ENCODE measurements around the gene PPP1R9A.
"Not testable (repeated sequence)": the region's sequence is repeated elsewhere in the genome, so short reads cannot be mapped to it uniquely, and the experiment has no call there.

Gene PPP1R9A

DNA sequence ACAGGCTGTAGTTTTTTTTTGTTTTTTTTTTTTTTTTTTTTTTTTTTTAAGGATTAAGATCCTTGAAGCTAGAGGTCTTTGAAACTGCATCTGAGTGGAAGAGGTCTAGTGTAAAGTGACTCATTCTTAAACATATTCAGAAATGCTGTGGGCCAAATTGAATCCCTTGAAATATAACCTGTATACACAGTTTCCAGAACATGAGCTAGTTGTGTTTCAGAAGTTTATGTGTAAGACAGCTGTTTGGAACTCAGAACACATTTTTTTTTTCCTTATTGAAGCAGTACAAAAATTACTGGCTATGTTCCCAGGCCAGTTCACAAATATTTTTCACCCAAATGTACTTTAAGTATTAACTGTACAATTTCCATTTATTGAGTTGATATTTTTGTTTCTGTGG is 67.9 kb downstream of the PPP1R9A start:
- no peak for DNase-seq (ENCODE audit: low spot score)

DNA sequence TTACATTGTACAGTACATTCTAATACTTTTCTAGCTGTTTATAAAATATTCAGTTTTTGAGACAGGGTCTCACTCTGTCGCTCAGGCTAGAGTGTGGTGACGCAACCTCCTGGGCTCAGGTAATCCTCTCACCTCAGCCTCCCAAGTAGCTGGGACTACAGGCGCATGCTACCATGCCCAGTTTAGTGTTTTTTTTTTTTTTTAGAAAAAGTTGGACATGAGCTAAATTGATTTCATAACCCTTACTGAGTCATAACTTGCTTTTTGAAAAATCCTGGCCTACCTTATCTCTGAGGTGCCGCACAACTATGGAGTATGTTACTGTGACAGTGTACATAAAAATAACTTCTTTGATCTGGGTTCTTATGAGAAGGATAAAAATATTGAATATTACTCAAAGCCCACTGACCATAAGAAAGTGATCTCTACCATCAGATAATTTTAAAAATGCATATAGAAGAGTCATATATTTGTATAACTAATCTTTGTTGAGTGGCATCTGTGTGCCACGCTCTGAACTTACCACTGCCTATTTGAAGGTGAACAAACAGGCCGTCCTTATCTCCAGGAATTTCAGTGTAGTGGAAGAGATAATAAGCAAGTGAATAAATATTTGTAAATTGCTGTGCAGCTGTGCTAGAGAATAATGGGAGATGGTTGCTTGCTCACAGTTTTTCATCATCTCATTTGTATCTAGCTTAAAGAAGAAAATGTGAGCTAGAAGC is 73.2 kb downstream of the PPP1R9A start:
- no peak for DNase-seq (ENCODE audit: low spot score)

- DNase-seq (ENCODE audit: low spot score) = no peak
These were observed 88.5 kb downstream of the PPP1R9A start for GRCh38 chr7:94995921-94996320.

DNA sequence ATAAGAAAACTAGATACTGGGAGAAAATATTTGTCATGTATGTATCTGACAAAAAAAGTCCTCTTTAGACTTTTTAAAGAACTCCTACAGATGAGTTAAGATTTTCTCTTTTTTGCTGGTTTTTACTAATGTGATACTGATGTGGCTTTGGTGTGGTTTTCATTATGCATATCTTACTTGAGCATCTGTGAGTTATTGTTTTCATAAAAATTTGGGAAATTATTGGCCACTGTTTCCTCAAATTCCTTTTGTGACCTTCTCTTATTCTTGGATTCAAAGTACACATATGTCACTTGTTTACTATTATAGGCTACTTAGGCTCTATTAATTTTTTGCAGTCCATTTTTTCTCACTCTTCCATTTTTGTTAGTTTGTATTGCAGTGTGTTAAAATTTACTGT is 89.0 kb downstream of the PPP1R9A start:
- no peak for DNase-seq (ENCODE audit: low spot score)

GRCh38 chr7:94997547-94997946 is 90.2 kb downstream of the PPP1R9A start:
- no peak for DNase-seq (ENCODE audit: low spot score)

- no peak for DNase-seq (ENCODE audit: low spot score)
These were observed 91.1 kb downstream of the PPP1R9A start for GRCh38 chr7:94998266-94999068.

DNA sequence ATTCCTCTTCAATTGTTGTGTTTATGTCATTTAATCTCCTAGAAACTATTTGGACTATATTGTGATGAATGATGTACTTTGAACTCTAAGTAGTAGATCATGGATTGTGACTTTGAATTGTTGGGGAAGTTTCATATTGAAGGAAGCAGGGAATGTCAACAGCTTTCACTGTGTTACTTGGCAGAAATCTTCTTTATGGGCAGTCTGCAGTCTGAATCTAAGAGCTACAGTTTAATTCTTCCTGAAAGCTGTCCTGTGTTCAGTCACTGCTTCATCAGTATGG is 91.6 kb downstream of the PPP1R9A start:
- no peak for DNase-seq (ENCODE audit: low spot score)

DNA sequence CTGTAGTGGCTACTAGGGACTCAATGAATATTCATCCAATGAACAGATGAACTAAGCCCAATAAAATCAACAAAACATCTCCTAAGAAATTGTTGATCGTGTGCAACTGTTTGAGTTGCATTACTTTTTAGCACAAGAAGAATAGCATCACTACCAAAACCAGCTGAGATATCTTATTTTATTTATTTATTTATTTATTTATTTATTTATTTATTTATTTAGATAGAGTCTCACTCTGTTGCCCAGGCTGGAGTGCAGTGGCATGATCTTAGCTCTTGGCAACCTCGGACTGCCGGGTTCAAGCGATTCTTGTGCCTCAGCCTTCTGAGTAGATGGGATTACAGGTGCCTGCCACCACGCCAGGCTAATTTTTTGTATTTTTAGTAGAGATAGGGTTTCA is 92.2 kb downstream of the PPP1R9A start:
- DNase-seq (ENCODE audit: low spot score) = not testable (repeated sequence)

DNA sequence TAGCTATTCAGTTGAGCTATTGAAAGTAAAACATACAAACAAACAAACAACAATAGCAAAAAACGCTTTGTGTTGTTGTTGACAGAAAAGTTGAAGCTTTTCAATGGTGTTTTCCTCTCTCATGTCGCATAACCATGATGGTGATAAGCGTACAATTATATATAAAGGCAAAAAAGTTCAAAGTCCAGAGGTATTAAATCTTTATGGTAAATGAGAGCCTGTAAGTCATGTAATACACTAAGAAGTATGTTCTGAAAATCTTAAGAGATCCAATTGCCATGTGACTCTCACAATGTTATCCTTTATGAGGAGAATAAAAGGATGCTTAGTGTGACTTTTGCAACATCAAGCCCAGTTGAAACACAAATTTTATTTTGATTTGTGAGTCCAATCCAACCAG is 93.9 kb downstream of the PPP1R9A start:
- no peak for DNase-seq (ENCODE audit: low spot score)

GRCh38 chr7:95001815-95002561 is 94.6 kb downstream of the PPP1R9A start:
- DNase-seq (ENCODE audit: low spot score) = no peak

- no peak for DNase-seq (ENCODE audit: low spot score)
These were observed 95.4 kb downstream of the PPP1R9A start for GRCh38 chr7:95002775-95003174.

GRCh38 chr7:95004618-95005247 is 97.3 kb downstream of the PPP1R9A start:
- no peak for DNase-seq (ENCODE audit: low spot score)

GRCh38 chr7:95006010-95006409 is 98.6 kb downstream of the PPP1R9A start:
- DNase-seq (ENCODE audit: low spot score) = no peak

DNA sequence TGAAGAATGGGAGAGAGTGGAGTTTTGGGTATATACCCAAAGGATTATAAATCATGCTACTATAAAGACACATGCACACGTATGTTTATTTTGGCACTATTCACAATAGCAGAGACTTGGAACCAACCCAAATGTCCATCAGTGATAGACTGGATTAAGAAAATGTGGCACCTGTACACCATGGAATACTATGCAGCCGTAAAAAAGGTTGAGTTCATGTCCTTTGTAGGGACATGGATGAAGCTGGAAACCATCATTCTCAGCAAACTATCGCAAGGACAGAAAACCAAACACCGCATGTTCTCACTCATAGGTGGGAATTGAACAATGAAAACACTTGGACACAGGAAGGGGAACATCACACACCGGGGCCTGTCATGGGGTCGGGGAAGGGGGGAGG is 101.4 kb downstream of the PPP1R9A start:
- not testable (repeated sequence) for DNase-seq (ENCODE audit: low spot score)

DNA sequence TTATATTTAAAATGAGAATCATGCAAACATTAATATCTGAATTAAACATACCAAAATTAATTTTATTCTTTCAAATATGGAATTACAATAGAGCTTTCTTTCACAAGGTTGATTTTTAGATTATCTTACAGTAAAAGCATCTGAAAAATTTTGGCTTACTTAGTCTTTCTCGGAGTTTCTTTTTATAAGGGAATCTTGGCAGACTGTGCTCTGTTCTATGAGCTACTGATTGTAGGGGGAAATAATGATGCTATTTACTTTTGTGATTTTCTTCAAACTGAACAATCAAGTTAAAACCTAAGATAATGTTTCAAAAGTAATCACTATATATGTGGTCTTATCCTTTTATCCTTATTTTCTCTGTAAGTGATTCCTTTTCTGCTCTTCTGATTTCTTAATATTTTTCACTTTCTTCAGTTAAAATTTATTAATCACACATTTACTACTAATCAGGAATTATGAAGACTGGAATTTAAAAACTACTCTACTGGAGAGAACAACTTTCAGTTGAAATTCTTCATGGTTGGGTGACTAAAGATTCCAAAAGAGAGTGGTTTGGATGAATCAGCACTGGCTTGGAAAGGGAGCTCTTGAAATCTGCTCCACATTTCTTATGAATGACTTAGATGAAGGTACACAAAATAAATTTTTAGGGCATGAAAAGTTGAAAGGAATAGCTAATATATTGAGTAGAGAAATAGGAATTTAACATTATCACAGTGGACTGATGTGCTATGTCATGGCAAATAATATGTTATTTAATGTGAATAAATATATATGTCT is 103.9 kb downstream of the PPP1R9A start:
- DNase-seq (ENCODE audit: low spot score) = no peak

GRCh38 chr7:95011995-95012394 is 104.6 kb downstream of the PPP1R9A start:
- DNase-seq (ENCODE audit: low spot score) = no peak

- no peak for DNase-seq (ENCODE audit: low spot score)
These were observed 110.6 kb downstream of the PPP1R9A start for GRCh38 chr7:95018021-95018420.

DNA sequence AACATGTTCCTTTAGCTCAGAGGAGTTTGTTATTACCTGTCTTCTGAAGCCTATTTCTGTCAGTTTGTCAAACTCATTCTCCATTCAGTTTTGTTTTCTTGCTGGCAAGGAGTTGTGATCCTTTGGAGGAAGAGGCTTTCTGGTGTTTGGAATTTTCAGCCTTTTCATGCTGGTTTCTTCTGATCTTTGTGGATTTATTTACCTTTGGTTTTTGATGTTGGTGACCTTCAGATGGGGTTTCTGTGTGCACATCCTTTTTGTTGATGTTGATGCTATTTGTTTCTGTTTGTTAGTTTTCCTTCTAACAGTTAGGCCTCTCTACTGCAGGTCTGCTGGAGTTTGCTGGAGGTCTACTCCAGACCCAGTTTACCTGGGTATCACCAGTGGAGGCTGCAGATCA is 118.6 kb downstream of the PPP1R9A start:
- DNase-seq (ENCODE audit: low spot score) = no peak

- no peak for DNase-seq (ENCODE audit: low spot score)
These were observed 119.2 kb downstream of the PPP1R9A start for GRCh38 chr7:95026421-95027072.

GRCh38 chr7:95027234-95027872 is 120.0 kb downstream of the PPP1R9A start:
- DNase-seq (ENCODE audit: low spot score) = no peak

- no peak for DNase-seq (ENCODE audit: low spot score)
These were observed 121.3 kb downstream of the PPP1R9A start for GRCh38 chr7:95028683-95029082.
